Colonic mucosa (tissue), 4 donors: ENCODE measurements around the gene RAB38. TPM values are rescaled to one million over a fixed set of nuclear protein-coding genes. Genes with fewer than 3 reads are reported as not detected.

Experiments used
- DNase-seq: peaks from one replicate; pipeline ENCODE4 v3.0.0-alpha.2; 2020
- H3K27ac ChIP-seq: fragments of 200-600 bp; one replicate; pipeline ENCODE4 v1.8.0; 2021
- H3K27me3 ChIP-seq: fragments of 200-600 bp; one replicate; pipeline ENCODE4 v1.8.0; 2021
- H3K36me3 ChIP-seq: fragments of 200-600 bp; one replicate; pipeline ENCODE4 v1.8.0; 2021
- H3K4me1 ChIP-seq: fragments of 200-600 bp; one replicate; pipeline ENCODE4 v1.8.0; 2021; ENCODE audit warnings: mild to moderate bottlenecking
- H3K4me3 ChIP-seq: fragments of 200-600 bp; one replicate; pipeline ENCODE4 v1.8.0; 2021
- H3K9ac ChIP-seq, 2 donors: one replicate each; pipeline ENCODE4 v1.7.0; 2013; ENCODE audit warnings: control low read depth in 2 of 2, low read depth in 2 of 2, low read length in 2 of 2
- H3K9me3 ChIP-seq: fragments of 200-600 bp; one replicate; pipeline ENCODE4 v1.8.0; 2021
- intact Hi-C: fragments of 100-400 bp; cut with DNase I; formaldehyde crosslinking; loops from one replicate; pipeline ENCODE4 v1.14.1; 2022
- microRNA-seq: library from miRNA; unstranded; fragments of <30 nt; microRNA quantifications from one replicate; pipeline ENCODE4, GENCODE V29; 2019
- total RNA-seq, 2 donors: library from RNA; stranded (reverse); fragmentation: NEBNext Ultra II Directional in 1 of 2; extraction: Animal tissue kit (Norgen Biotek cat#: 25700) in 1 of 2; gene quantifications; one replicate each; pipeline ENCODE4 v1.2.1, GENCODE V29; 2021
- TF ChIP-seq, protein P1 (sequence below): fragments of 200-600 bp; IDR thresholded peaks from one replicate; pipeline ENCODE4 v1.8.0; 2022; ENCODE audit warnings: antibody characterized with exemption, mild to moderate bottlenecking
- donor health status: healthy.
- donor health status: DM: no; HTN: no; CAD: no.
- donor health status: DM: no; HTN: no; CAD: no.

Gene RAB38
- total RNA-seq, 2 donors from 2014 or later: 1.6 to 4.9 TPM

- Histone ChIP-seq H3K4me3 (no peak overlapping the region), H3K9me3 (no peaks in the 10 kb centered on the region), H3K27ac (no peak overlapping the region), H3K36me3 (no peaks in the 10 kb centered on the region), H3K27me3 (no peaks in the 10 kb centered on the region), H3K4me1 (no peaks in the 10 kb centered on the region), H3K9ac (no peak overlapping the region)
- intact Hi-C loops: no loop called here
- TF ChIP-seq, protein P1, sequence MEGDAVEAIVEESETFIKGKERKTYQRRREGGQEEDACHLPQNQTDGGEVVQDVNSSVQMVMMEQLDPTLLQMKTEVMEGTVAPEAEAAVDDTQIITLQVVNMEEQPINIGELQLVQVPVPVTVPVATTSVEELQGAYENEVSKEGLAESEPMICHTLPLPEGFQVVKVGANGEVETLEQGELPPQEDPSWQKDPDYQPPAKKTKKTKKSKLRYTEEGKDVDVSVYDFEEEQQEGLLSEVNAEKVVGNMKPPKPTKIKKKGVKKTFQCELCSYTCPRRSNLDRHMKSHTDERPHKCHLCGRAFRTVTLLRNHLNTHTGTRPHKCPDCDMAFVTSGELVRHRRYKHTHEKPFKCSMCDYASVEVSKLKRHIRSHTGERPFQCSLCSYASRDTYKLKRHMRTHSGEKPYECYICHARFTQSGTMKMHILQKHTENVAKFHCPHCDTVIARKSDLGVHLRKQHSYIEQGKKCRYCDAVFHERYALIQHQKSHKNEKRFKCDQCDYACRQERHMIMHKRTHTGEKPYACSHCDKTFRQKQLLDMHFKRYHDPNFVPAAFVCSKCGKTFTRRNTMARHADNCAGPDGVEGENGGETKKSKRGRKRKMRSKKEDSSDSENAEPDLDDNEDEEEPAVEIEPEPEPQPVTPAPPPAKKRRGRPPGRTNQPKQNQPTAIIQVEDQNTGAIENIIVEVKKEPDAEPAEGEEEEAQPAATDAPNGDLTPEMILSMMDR: no peak
- DNase-seq: no peak
Measured at GRCh38 chr11:88086297-88086696, 88.9 kb downstream of the RAB38 start.

DNA sequence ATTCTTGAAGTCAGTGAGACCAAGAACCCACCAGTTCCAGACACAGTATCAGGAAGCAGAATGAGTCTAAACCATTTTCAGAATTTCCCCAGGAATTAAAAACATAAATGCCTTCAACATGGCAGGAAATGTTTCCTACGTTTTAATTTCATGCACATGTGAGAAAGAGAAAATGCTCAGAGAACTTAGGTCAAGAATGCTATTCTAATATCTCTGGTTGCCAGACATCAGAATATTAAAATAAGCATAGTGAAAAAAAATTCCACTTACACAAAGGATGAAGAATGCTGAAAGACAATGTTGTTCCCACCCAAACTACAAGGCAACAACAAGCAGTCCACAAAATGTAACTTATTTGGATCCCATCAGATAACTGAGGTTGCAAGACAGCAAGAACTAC lies 104.8 kb downstream of the RAB38 start:
- H3K9ac ChIP-seq: no peak overlapping the region
- no peaks in the 10 kb centered on the region for H3K36me3 ChIP-seq
- TF ChIP-seq, protein P1: no peak
- no peaks in the 10 kb centered on the region for H3K4me1 ChIP-seq
- no peaks in the 10 kb centered on the region for H3K27me3 ChIP-seq
- no peak overlapping the region for H3K27ac ChIP-seq
- DNase-seq: no peak
- H3K9me3 ChIP-seq: no peaks in the 10 kb centered on the region
- intact Hi-C loops: no loop called here
- H3K4me3 ChIP-seq: no peak overlapping the region

- H3K27ac ChIP-seq: no peak overlapping the region
- H3K36me3 ChIP-seq: no peaks in the 10 kb centered on the region
- no peaks in the 10 kb centered on the region for H3K4me1 ChIP-seq
- H3K4me3 ChIP-seq: no peak overlapping the region
- no peak overlapping the region for H3K9ac ChIP-seq
- DNase-seq: no peak
- TF ChIP-seq, protein P1: no peak
- intact Hi-C loops: no loop called here
- no peaks in the 10 kb centered on the region for H3K27me3 ChIP-seq
- H3K9me3 ChIP-seq: no peaks in the 10 kb centered on the region
Measured at GRCh38 chr11:88068848-88069554, 106.2 kb downstream of the RAB38 start.

DNA sequence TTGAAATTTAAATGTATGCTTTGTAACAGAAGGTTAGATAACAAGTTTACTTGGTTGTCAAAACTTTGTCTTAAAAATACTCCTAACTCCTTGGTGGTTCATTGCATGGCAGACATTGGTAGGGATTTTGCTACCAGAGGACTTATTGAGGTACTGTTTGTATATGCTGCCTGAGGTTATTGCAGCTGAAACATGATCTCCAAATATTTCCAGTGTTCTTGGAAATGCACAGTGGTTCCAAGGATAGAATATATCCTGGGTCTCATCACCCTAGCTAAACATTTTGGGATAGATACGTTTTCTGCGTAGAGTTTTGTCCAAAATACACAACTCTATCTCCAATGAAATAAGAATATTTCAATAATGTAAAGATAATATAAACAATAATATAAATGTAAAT lies 109.2 kb downstream of the RAB38 start:
- no peaks in the 10 kb centered on the region for H3K4me1 ChIP-seq
- no peaks in the 10 kb centered on the region for H3K9me3 ChIP-seq
- no peak overlapping the region for H3K4me3 ChIP-seq
- TF ChIP-seq, protein P1: no peak
- H3K9ac ChIP-seq: no peak overlapping the region
- DNase-seq: no peak
- intact Hi-C loops: no loop called here
- no peaks in the 10 kb centered on the region for H3K36me3 ChIP-seq
- no peaks in the 10 kb centered on the region for H3K27me3 ChIP-seq
- H3K27ac ChIP-seq: no peak overlapping the region

- DNase-seq: no peak
- Histone ChIP-seq H3K4me3 (no peak overlapping the region), H3K27me3 (no peaks in the 10 kb centered on the region), H3K9ac (no peak overlapping the region), H3K9me3 (no peaks in the 10 kb centered on the region), H3K36me3 (no peaks in the 10 kb centered on the region), H3K27ac (no peak overlapping the region), H3K4me1 (no peaks in the 10 kb centered on the region)
- intact Hi-C loops: no loop called here
- TF ChIP-seq, protein P1: no peak
Measured at GRCh38 chr11:88064097-88064705, 111.0 kb downstream of the RAB38 start.

Small RNAs within 50 kb of the gene (microRNA-seq; reads per million reads assigned to microRNA genes)
- gene MIR3166: not detected

Other genes starting within 250 kb of the RAB38 start
- 100 to 1,000 TPM in 1 of 2 donors, 10 to 100 TPM in 1; 96.7 to 147 TPM for gene CTSC, start 162.3 kb upstream of the RAB38 start, total RNA-seq